Suprapubic skin (tissue), 4 donors: ENCODE data around the gene ADGRD2.

ENCODE experiments used
- CTCF ChIP-seq, 2 donors: fragments of 200-600 bp in 1 of 2; fragments of 450-650 bp in 1 of 2; sonication (generic) in 1 of 2; IDR thresholded peaks; one replicate each; pipeline ENCODE4 v1.5.1; 2016 to 2019; ENCODE audit warnings: antibody characterized with exemption in 2 of 2, mild to moderate bottlenecking in 1 of 2, moderate library complexity in 1 of 2
- EP300 ChIP-seq: sonication (generic); formaldehyde crosslinking; IDR thresholded peaks from one replicate; pipeline ENCODE4 v1.6.1; 2017; ENCODE audit warnings: antibody characterized with exemption
- POLR2A ChIP-seq, 2 donors: fragments of 450-650 bp; IDR thresholded peaks; one replicate each; pipeline ENCODE4 v1.6.1; 2017; ENCODE audit warnings: antibody characterized with exemption in 2 of 2, mild to moderate bottlenecking in 2 of 2, moderate library complexity in 2 of 2
- POLR2AphosphoS5 ChIP-seq, 3 donors: sonication (generic); formaldehyde crosslinking; IDR thresholded peaks; one replicate each; pipeline ENCODE4 v1.6.1; 2017; ENCODE audit warnings: antibody characterized with exemption in 3 of 3

GRCh38 chr9:124490004-124490403 lies 39.8 kb downstream of the ADGRD2 start:
- no peak for TF ChIP-seq CTCF (IDR thresholded peaks at IDR 0.05)
- no peak for TF ChIP-seq EP300
- no peak for TF ChIP-seq POLR2A (IDR thresholded peaks at IDR 0.05)
- no peak for TF ChIP-seq POLR2AphosphoS5 (IDR thresholded peaks at IDR 0.05)
